ENCODE results near the gene TIMM44.
"Not testable (repeated sequence)": the region's sequence is repeated elsewhere in the genome, so short reads cannot be mapped to it uniquely, and the experiment has no call there.

The TIMM44 gene

GRCh38 chr19:7921302-7921966 is 22.0 kb downstream of the TIMM44 start:
- peak overlapping the region; percentile 50 to 65 for H3K4me3 ChIP-seq (replicated peaks in 1 of 2; ENCODE audit: low read depth in 2 of 2, low read length in 2 of 2)
- DNase-seq (ENCODE audit: low read depth in 2 of 2): no peak
- TF ChIP-seq CTCF (IDR thresholded peaks at IDR 0.05; ENCODE audit: low read depth, low read length): no peak

GRCh38 chr19:7920519-7921301 is 22.8 kb downstream of the TIMM44 start:
- peak; percentile 99 for DNase-seq (ENCODE audit: low read depth in 2 of 2)
- no peak for TF ChIP-seq CTCF (IDR thresholded peaks at IDR 0.05; ENCODE audit: low read depth, low read length)
- peak overlapping the region; percentile 52 to 80 for H3K4me3 ChIP-seq (replicated peaks in 1 of 2; ENCODE audit: low read depth in 2 of 2, low read length in 2 of 2)

GRCh38 chr19:7919610-7920518 is 23.6 kb downstream of the TIMM44 start, which contains the start of gene SNAPC2:
Gene SNAPC2 (plus strand): TSS chr19:7920338. CDS start chr19:7920367, 29 bp downstream.
- DNase-seq (ENCODE audit: low read depth in 2 of 2): peak; percentile 97
- no peak for TF ChIP-seq CTCF (IDR thresholded peaks at IDR 0.05; ENCODE audit: low read depth, low read length)
- peak within 1 kb of the TSS; percentile 52 to 80 for H3K4me3 ChIP-seq (replicated peaks in 1 of 2; ENCODE audit: low read depth in 2 of 2, low read length in 2 of 2)

GRCh38 chr19:7918615-7919421 is 24.6 kb downstream of the TIMM44 start:
- TF ChIP-seq CTCF (IDR thresholded peaks at IDR 0.05; ENCODE audit: low read depth, low read length): no peak
- DNase-seq (ENCODE audit: low read depth in 2 of 2): no peak
- H3K4me3 ChIP-seq (replicated peaks in 1 of 2; ENCODE audit: low read depth in 2 of 2, low read length in 2 of 2): no peak overlapping the region

DNA sequence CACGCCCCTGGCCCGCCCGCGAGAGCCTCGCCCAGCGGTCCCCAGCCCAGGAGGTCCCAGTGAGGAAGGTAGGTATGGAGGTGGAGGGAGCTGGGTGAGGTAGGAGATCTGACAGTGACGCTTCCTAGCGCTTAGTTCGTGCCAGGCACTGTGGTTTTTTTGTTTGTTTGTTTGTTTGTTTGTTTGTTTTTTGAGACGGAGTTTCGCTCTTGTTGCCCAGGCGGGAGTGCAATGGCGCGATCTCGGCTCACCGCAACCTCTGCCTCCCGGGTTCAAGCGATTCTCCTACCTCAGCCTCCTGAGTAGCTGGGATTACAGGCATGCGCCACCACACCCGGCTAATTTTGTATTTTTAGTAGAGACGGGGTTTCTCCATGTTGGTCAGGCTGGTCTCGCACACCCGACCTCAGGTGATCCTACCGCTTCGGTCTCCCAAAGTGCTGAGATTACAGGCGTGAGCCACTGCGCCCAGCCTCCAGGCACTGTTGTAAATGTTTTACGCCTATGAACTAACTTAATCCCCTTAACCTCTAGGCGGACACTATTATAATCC is 25.3 kb downstream of the TIMM44 start:
- not testable (repeated sequence) for H3K4me3 ChIP-seq (replicated peaks in 1 of 2; ENCODE audit: low read depth in 2 of 2, low read length in 2 of 2)

DNA sequence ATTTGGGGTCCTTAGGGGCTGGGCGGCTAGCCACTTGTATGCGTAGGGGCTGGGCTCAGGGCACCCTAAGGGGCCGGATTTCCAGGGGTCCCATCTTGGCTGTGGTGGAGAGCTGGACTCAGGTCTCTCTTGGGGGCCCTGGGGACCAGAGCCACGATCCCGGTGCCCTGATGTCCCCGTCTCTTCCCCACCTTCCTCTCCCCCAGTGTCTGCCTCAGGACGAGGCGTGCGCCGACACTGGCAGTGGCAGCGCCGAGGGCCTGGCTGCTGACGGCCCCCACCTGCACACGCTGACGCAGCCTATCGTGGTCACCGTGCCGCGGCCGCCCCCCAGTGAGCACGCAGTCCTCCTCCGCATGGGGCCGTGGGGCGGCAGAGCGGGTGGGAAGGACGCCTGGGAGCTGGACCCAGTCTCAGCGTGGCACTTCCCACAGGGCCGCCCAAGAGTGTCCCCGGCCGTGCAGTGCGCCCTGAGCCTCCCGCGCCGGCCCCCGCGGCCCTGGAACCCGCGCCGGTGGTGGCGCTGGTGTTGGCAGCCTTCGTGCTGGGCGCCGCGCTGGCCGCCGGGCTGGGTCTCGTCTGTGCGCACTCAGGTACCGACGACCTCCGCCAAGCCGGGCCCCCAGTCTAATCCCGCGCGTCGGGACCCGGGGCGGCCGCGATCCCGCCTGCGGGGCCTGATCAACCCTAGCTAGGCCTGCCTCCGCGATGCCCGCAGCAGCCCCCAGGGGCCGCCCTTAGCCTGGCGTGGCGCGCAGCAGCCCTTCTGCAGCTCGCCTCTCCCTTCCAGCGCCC is 26.0 kb downstream of the TIMM44 start:
- peak; percentile 42 for TF ChIP-seq CTCF (IDR thresholded peaks at IDR 0.05; ENCODE audit: low read depth, low read length)
- peak; percentile 56 to 67 for DNase-seq (ENCODE audit: low read depth in 2 of 2)
- peak overlapping the region in 1 of 2 donors; percentile 40 for H3K4me3 ChIP-seq (replicated peaks in 1 of 2; ENCODE audit: low read depth in 2 of 2, low read length in 2 of 2)

More for the DNA sequence above, 25.3 kb downstream of the TIMM44 start:
- DNase-seq (ENCODE audit: low read depth in 2 of 2): not testable (repeated sequence)
